Measurements from ENCODE around the gene EMC9. TPM values are rescaled to one million over a fixed set of nuclear protein-coding genes. Genes with fewer than 3 reads are reported as not detected.

The EMC9 gene
- polyA plus RNA-seq, 1 of the 3 experiments (the other 2 are of a cell fraction) = 19.3 TPM

- Histone ChIP-seq H3K27me3 (ENCODE audit: insufficient read depth) (no peaks in the 10 kb centered on the region), H3K4me3 (ENCODE audit: low read depth in 2 of 2, low read length in 1 of 2) (no peak overlapping the region), H3K4me1 (ENCODE audit: control insufficient read depth in 1 of 2, insufficient read depth in 2 of 2, low read depth in 1 of 2, low read length in 1 of 2) (no peaks in the 10 kb centered on the region; a peak in 1 of 4 replicates), H3K79me2 (ENCODE audit: insufficient read depth) (no peaks in the 10 kb centered on the region), H2AFZ (ENCODE audit: low read depth) (no peak overlapping the region), H3F3A (replicated peaks; ENCODE audit: insufficient read depth) (no peaks in the 10 kb centered on the region), H3K4me2 (no peak overlapping the region), H3K27ac (ENCODE audit: low read depth in 2 of 2, low read length in 1 of 2) (no peak overlapping the region), H3K9me3 (no peaks in the 10 kb centered on the region), H3K36me3 (replicated peaks in 1 of 2; ENCODE audit: control insufficient read depth in 1 of 2, insufficient read depth in 2 of 2, low read length in 1 of 2) (peaks cover 3 to 23% of the 10 kb centered on the region in 2 experiments), H3K9ac (no peak overlapping the region), H4K20me1 (ENCODE audit: insufficient read depth) (no peaks in the 10 kb centered on the region), H3K9me2 (no peaks in the 10 kb centered on the region)
- ChIA-PET POLR2A (interaction anchor here (0.6 to 1.6 kb wide), 4 partner anchors 12 to 58 kb away, joined by 3 to 5 read pairs (median 4); partner anchors contain the start of genes CARMIL3, DCAF11, IRF9 and NRL), CTCF (interaction anchor here (9.9 to 25.4 kb wide), 2 partner anchors 8 to 37 kb away, joined by 219 to 1159 read pairs; partner anchors contain the start of genes CARMIL3, CPNE6 and PCK2)
- DNase-seq = no peak
- TF ChIP-seq USF1 (IDR thresholded peaks at IDR 0.05; ENCODE audit: borderline replicate concordance, low read depth) (no peak), TCF12 (IDR thresholded peaks at IDR 0.05) (no peak), EP300 (IDR thresholded peaks at IDR 0.05; ENCODE audit: borderline replicate concordance in 1 of 2, low read depth in 1 of 2, low read length in 1 of 2) (no peak), MAX (IDR thresholded peaks at IDR 0.05; ENCODE audit: low read depth) (no peak), NRF1 (IDR thresholded peaks at IDR 0.05; ENCODE audit: low read depth, low read length) (no peak), MEF2A (IDR thresholded peaks at IDR 0.05; ENCODE audit: borderline replicate concordance, low read depth) (no peak), MXI1 (IDR thresholded peaks at IDR 0.05; ENCODE audit: low read depth, low read length) (no peak), SIN3A (IDR thresholded peaks at IDR 0.05; ENCODE audit: borderline replicate concordance, low read depth, low read length) (no peak), NFIC (IDR thresholded peaks at IDR 0.05; ENCODE audit: borderline replicate concordance) (no peak)
- TF ChIP-seq, protein P1, sequence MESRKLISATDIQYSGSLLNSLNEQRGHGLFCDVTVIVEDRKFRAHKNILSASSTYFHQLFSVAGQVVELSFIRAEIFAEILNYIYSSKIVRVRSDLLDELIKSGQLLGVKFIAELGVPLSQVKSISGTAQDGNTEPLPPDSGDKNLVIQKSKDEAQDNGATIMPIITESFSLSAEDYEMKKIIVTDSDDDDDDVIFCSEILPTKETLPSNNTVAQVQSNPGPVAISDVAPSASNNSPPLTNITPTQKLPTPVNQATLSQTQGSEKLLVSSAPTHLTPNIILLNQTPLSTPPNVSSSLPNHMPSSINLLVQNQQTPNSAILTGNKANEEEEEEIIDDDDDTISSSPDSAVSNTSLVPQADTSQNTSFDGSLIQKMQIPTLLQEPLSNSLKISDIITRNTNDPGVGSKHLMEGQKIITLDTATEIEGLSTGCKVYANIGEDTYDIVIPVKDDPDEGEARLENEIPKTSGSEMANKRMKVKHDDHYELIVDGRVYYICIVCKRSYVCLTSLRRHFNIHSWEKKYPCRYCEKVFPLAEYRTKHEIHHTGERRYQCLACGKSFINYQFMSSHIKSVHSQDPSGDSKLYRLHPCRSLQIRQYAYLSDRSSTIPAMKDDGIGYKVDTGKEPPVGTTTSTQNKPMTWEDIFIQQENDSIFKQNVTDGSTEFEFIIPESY (IDR thresholded peaks at IDR 0.05; ENCODE audit: borderline replicate concordance, low read depth) = no peak
- TF ChIP-seq, protein P2, sequence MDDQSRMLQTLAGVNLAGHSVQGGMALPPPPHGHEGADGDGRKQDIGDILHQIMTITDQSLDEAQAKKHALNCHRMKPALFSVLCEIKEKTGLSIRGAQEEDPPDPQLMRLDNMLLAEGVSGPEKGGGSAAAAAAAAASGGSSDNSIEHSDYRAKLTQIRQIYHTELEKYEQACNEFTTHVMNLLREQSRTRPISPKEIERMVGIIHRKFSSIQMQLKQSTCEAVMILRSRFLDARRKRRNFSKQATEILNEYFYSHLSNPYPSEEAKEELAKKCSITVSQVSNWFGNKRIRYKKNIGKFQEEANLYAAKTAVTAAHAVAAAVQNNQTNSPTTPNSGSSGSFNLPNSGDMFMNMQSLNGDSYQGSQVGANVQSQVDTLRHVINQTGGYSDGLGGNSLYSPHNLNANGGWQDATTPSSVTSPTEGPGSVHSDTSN (IDR thresholded peaks at IDR 0.05) = no peak
- TF ChIP-seq, protein P3, sequence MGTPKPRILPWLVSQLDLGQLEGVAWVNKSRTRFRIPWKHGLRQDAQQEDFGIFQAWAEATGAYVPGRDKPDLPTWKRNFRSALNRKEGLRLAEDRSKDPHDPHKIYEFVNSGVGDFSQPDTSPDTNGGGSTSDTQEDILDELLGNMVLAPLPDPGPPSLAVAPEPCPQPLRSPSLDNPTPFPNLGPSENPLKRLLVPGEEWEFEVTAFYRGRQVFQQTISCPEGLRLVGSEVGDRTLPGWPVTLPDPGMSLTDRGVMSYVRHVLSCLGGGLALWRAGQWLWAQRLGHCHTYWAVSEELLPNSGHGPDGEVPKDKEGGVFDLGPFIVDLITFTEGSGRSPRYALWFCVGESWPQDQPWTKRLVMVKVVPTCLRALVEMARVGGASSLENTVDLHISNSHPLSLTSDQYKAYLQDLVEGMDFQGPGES (IDR thresholded peaks at IDR 0.05; ENCODE audit: low read depth, low read length) = no peak
- WGBS (ENCODE audit: low lambda C conversion rate) = 91% methylated on average over 5 of the region's 7 CpGs
Observed at GRCh38 chr14:24102357-24103048, 38.9 kb downstream of the EMC9 start.
